ENCODE data around the gene MRM2.
A peak's percentile ranks its signal among the peaks of the same experiment; 100 is the strongest.

The MRM2 gene

GRCh38 chr7:2241580-2242540, at the start of gene MRM2, which contains the start of gene NUDT1:
Gene MRM2, minus strand, starts transcription at chr7:2242205. Its CDS starts 36 bp downstream, at chr7:2242169.
Gene NUDT1, plus strand, starts transcription at chr7:2242226. Its CDS starts 2,349 bp downstream, at chr7:2244575.
- intact Hi-C loops (cut with micrococcal nuclease) = no loop called here

GRCh38 chr7:2290877-2291276, 48.9 kb upstream of the MRM2 start:
- intact Hi-C loops (cut with micrococcal nuclease) = no loop called here
- H3K9me3 Mint-ChIP-seq = no peaks in the 10 kb centered on the region
- no peak overlapping the region for H3K4me3 Mint-ChIP-seq
- H3K27ac Mint-ChIP-seq = no peak overlapping the region
- peaks cover 84% of the 10 kb centered on the region for H3K36me3 Mint-ChIP-seq (ENCODE audit: low read depth)
- no peaks in the 10 kb centered on the region for H3K27me3 Mint-ChIP-seq
- peaks cover 43% of the 10 kb centered on the region for H3K4me1 Mint-ChIP-seq (ENCODE audit: low read depth)

More at GRCh38 chr7:2241580-2242540, at the start of gene MRM2, which contains the start of gene NUDT1:
- peak within 1 kb of the TSS; percentile 91 for H3K4me3 Mint-ChIP-seq
- peaks cover 56% of the 10 kb centered on the region for H3K36me3 Mint-ChIP-seq (ENCODE audit: low read depth)
- peaks cover 89% of the 10 kb centered on the region for H3K4me1 Mint-ChIP-seq (ENCODE audit: low read depth)
- H3K27ac Mint-ChIP-seq = peak within 1 kb of the TSS; percentile 90
- H3K27me3 Mint-ChIP-seq = no peaks in the 10 kb centered on the region
- H3K9me3 Mint-ChIP-seq = no peaks in the 10 kb centered on the region

GRCh38 chr7:2289621-2290020, 47.6 kb upstream of the MRM2 start:
- Mint-ChIP-seq H3K9me3 (no peaks in the 10 kb centered on the region), H3K27ac (no peak overlapping the region), H3K4me1 (ENCODE audit: low read depth) (peaks cover 46% of the 10 kb centered on the region), H3K27me3 (no peaks in the 10 kb centered on the region), H3K4me3 (no peak overlapping the region), H3K36me3 (ENCODE audit: low read depth) (peaks cover 84% of the 10 kb centered on the region)
- intact Hi-C loops (cut with micrococcal nuclease) = no loop called here

- Mint-ChIP-seq H3K4me1 (ENCODE audit: low read depth) (peaks cover 43% of the 10 kb centered on the region), H3K4me3 (no peak overlapping the region), H3K27me3 (no peaks in the 10 kb centered on the region), H3K27ac (no peak overlapping the region), H3K36me3 (ENCODE audit: low read depth) (peaks cover 84% of the 10 kb centered on the region), H3K9me3 (no peaks in the 10 kb centered on the region)
- intact Hi-C loops (cut with micrococcal nuclease) = no loop called here
These were observed 47.1 kb upstream of the MRM2 start for GRCh38 chr7:2289111-2289586.

- Mint-ChIP-seq H3K4me1 (ENCODE audit: low read depth) (peaks cover 49% of the 10 kb centered on the region), H3K36me3 (ENCODE audit: low read depth) (peaks cover 88% of the 10 kb centered on the region), H3K9me3 (no peaks in the 10 kb centered on the region), H3K4me3 (no peak overlapping the region), H3K27ac (no peak overlapping the region), H3K27me3 (no peaks in the 10 kb centered on the region)
- intact Hi-C loops (cut with micrococcal nuclease) = no loop called here
These were observed 46.5 kb upstream of the MRM2 start for GRCh38 chr7:2288503-2288902.

- Mint-ChIP-seq H3K4me1 (ENCODE audit: low read depth) (peaks cover 57% of the 10 kb centered on the region), H3K9me3 (no peaks in the 10 kb centered on the region), H3K4me3 (no peak overlapping the region), H3K36me3 (ENCODE audit: low read depth) (peaks cover 91% of the 10 kb centered on the region), H3K27me3 (no peaks in the 10 kb centered on the region), H3K27ac (no peak overlapping the region)
- intact Hi-C loops (cut with micrococcal nuclease) = no loop called here
These were observed 45.7 kb upstream of the MRM2 start for GRCh38 chr7:2287745-2288144.

- Mint-ChIP-seq H3K27ac (no peak overlapping the region), H3K36me3 (ENCODE audit: low read depth) (peaks cover 82% of the 10 kb centered on the region), H3K27me3 (no peaks in the 10 kb centered on the region), H3K9me3 (no peaks in the 10 kb centered on the region), H3K4me1 (ENCODE audit: low read depth) (peaks cover 47% of the 10 kb centered on the region), H3K4me3 (no peak overlapping the region)
- intact Hi-C loops (cut with micrococcal nuclease) = no loop called here
These were observed 41.1 kb upstream of the MRM2 start for GRCh38 chr7:2283074-2283473.

- Mint-ChIP-seq H3K4me3 (no peak overlapping the region), H3K9me3 (no peaks in the 10 kb centered on the region), H3K27ac (peak overlapping the region; percentile 6), H3K4me1 (ENCODE audit: low read depth) (peaks cover 43% of the 10 kb centered on the region), H3K36me3 (ENCODE audit: low read depth) (peaks cover 82% of the 10 kb centered on the region), H3K27me3 (no peaks in the 10 kb centered on the region)
- intact Hi-C loops (cut with micrococcal nuclease) = no loop called here
These were observed 40.3 kb upstream of the MRM2 start for GRCh38 chr7:2282185-2282751.

- no peaks in the 10 kb centered on the region for H3K9me3 Mint-ChIP-seq
These were observed 39.5 kb upstream of the MRM2 start for GRCh38 chr7:2281541-2281940.

GRCh38 chr7:2280424-2280823, 38.4 kb upstream of the MRM2 start:
- peaks cover 90% of the 10 kb centered on the region for H3K36me3 Mint-ChIP-seq (ENCODE audit: low read depth)
- H3K4me3 Mint-ChIP-seq = no peak overlapping the region
- H3K27me3 Mint-ChIP-seq = no peaks in the 10 kb centered on the region
- H3K9me3 Mint-ChIP-seq = no peaks in the 10 kb centered on the region
- intact Hi-C loops (cut with micrococcal nuclease) = no loop called here
- no peak overlapping the region for H3K27ac Mint-ChIP-seq
- peaks cover 37% of the 10 kb centered on the region for H3K4me1 Mint-ChIP-seq (ENCODE audit: low read depth)

More at GRCh38 chr7:2281541-2281940, 39.5 kb upstream of the MRM2 start:
- H3K4me1 Mint-ChIP-seq (ENCODE audit: low read depth) = peaks cover 43% of the 10 kb centered on the region
- H3K4me3 Mint-ChIP-seq = no peak overlapping the region
- intact Hi-C loops (cut with micrococcal nuclease) = no loop called here
- H3K27ac Mint-ChIP-seq = peak overlapping the region; percentile 6
- no peaks in the 10 kb centered on the region for H3K27me3 Mint-ChIP-seq
- peaks cover 88% of the 10 kb centered on the region for H3K36me3 Mint-ChIP-seq (ENCODE audit: low read depth)

- Mint-ChIP-seq H3K4me1 (ENCODE audit: low read depth) (peaks cover 35% of the 10 kb centered on the region), H3K9me3 (no peaks in the 10 kb centered on the region), H3K27me3 (no peaks in the 10 kb centered on the region), H3K27ac (no peak overlapping the region), H3K4me3 (no peak overlapping the region), H3K36me3 (ENCODE audit: low read depth) (peaks cover 90% of the 10 kb centered on the region)
- intact Hi-C loops (cut with micrococcal nuclease) = no loop called here
These were observed 37.9 kb upstream of the MRM2 start for GRCh38 chr7:2279896-2280295.

GRCh38 chr7:2278026-2278425, 36.0 kb upstream of the MRM2 start:
- Mint-ChIP-seq H3K36me3 (ENCODE audit: low read depth) (peaks cover 90% of the 10 kb centered on the region), H3K27me3 (no peaks in the 10 kb centered on the region), H3K4me3 (no peak overlapping the region), H3K27ac (no peak overlapping the region), H3K4me1 (ENCODE audit: low read depth) (peaks cover 24% of the 10 kb centered on the region), H3K9me3 (no peaks in the 10 kb centered on the region)
- intact Hi-C loops (cut with micrococcal nuclease) = no loop called here

GRCh38 chr7:2276107-2276506, 34.1 kb upstream of the MRM2 start:
- Mint-ChIP-seq H3K27me3 (no peaks in the 10 kb centered on the region), H3K27ac (no peak overlapping the region), H3K4me3 (no peak overlapping the region), H3K9me3 (no peaks in the 10 kb centered on the region), H3K4me1 (ENCODE audit: low read depth) (peaks cover 5% of the 10 kb centered on the region), H3K36me3 (ENCODE audit: low read depth) (peaks cover 90% of the 10 kb centered on the region)
- intact Hi-C loops (cut with micrococcal nuclease) = no loop called here

GRCh38 chr7:2275101-2275500, 33.1 kb upstream of the MRM2 start:
- peaks cover 96% of the 10 kb centered on the region for H3K36me3 Mint-ChIP-seq (ENCODE audit: low read depth)
- no peaks in the 10 kb centered on the region for H3K27me3 Mint-ChIP-seq
- no peak overlapping the region for H3K4me3 Mint-ChIP-seq
- no peak overlapping the region for H3K27ac Mint-ChIP-seq
- peaks cover 3% of the 10 kb centered on the region for H3K4me1 Mint-ChIP-seq (ENCODE audit: low read depth)
- no peaks in the 10 kb centered on the region for H3K9me3 Mint-ChIP-seq
- intact Hi-C loops (cut with micrococcal nuclease) = no loop called here
